ENCODE measurements around the gene GRIK4. TPM values are rescaled to one million over a fixed set of nuclear protein-coding genes. Genes with fewer than 3 reads are reported as not detected.

GRIK4 gene
- total RNA-seq, 1 experiment from 2014 or later = not detected

GRCh38 chr11:120942701-120943100, 431.2 kb downstream of the GRIK4 start:
- no peak for DNase-seq
- H3K9me2 ChIP-seq (replicated peaks; ENCODE audit: low read length) = no peaks in the 10 kb centered on the region
- no peaks in the 10 kb centered on the region for H3K36me3 ChIP-seq (ENCODE audit: low read depth, low read length)
- no peaks in the 10 kb centered on the region for H3F3A ChIP-seq (ENCODE audit: low read length, unreplicated experiment)
- no peaks in the 10 kb centered on the region for H3K4me1 ChIP-seq (ENCODE audit: insufficient read depth, low read length)
- H2AFZ ChIP-seq (ENCODE audit: low read length) = no peak overlapping the region
- H3K9ac ChIP-seq (ENCODE audit: low read length) = no peak overlapping the region
- H3K79me2 ChIP-seq (ENCODE audit: low read length) = no peaks in the 10 kb centered on the region
- ChIA-PET CTCF (no interaction called here), POLR2A (ENCODE audit: unreplicated experiment) (no interaction called here)
- peaks cover 56% of the 10 kb centered on the region for H3K27me3 ChIP-seq (ENCODE audit: low read length)
- no peak for ATAC-seq
- H3K4me2 ChIP-seq (ENCODE audit: low read length) = no peak overlapping the region
- no peak overlapping the region for H3K27ac ChIP-seq (ENCODE audit: low read length)
- intact Hi-C loops (cut with micrococcal nuclease) = no loop called here
- TF ChIP-seq EZH2phosphoT487 (IDR thresholded peaks at IDR 0.05; ENCODE audit: borderline replicate concordance, low read length) (no peak), CTCF (conservative IDR thresholded peaks at IDR 0.05; ENCODE audit: low read depth, low read length) (no peak), EZH2 (IDR thresholded peaks at IDR 0.05; ENCODE audit: low read length, unreplicated experiment) (no peak)
- H4K20me1 ChIP-seq (ENCODE audit: low read length) = no peaks in the 10 kb centered on the region
- no TSS peak for BruUV-seq (replicated peaks)
- no peak overlapping the region for H3K4me3 ChIP-seq (ENCODE audit: low read length)
- H3K9me3 ChIP-seq (ENCODE audit: low read length) = peaks cover 11% of the 10 kb centered on the region

- ATAC-seq = no peak
- no TSS peak for BruUV-seq (replicated peaks)
- Histone ChIP-seq H3K4me2 (ENCODE audit: low read length) (no peak overlapping the region), H3K4me3 (ENCODE audit: low read length) (no peak overlapping the region), H3K27me3 (ENCODE audit: low read length) (peaks cover 59% of the 10 kb centered on the region), H3K36me3 (ENCODE audit: low read depth, low read length) (no peaks in the 10 kb centered on the region), H3K4me1 (ENCODE audit: insufficient read depth, low read length) (no peaks in the 10 kb centered on the region), H3K79me2 (ENCODE audit: low read length) (no peaks in the 10 kb centered on the region), H2AFZ (ENCODE audit: low read length) (no peak overlapping the region), H3K9me2 (replicated peaks; ENCODE audit: low read length) (no peaks in the 10 kb centered on the region), H3K9ac (ENCODE audit: low read length) (no peak overlapping the region), H3K27ac (ENCODE audit: low read length) (no peak overlapping the region), H3K9me3 (ENCODE audit: low read length) (peaks cover 11% of the 10 kb centered on the region), H3F3A (ENCODE audit: low read length, unreplicated experiment) (no peaks in the 10 kb centered on the region), H4K20me1 (ENCODE audit: low read length) (no peaks in the 10 kb centered on the region)
- intact Hi-C loops (cut with micrococcal nuclease) = no loop called here
- ChIA-PET CTCF (no interaction called here), POLR2A (ENCODE audit: unreplicated experiment) (no interaction called here)
- DNase-seq = no peak
- no peak for TF ChIP-seq EZH2phosphoT487 (IDR thresholded peaks at IDR 0.05; ENCODE audit: borderline replicate concordance, low read length)
- TF ChIP-seq CTCF (conservative IDR thresholded peaks at IDR 0.05; ENCODE audit: low read depth, low read length) = peak; percentile 62
These were observed 433.5 kb downstream of the GRIK4 start for GRCh38 chr11:120945042-120945441.

GRCh38 chr11:120950880-120951279, 439.3 kb downstream of the GRIK4 start:
- no peaks in the 10 kb centered on the region for H3K9me2 ChIP-seq (replicated peaks; ENCODE audit: low read length)
- no peak overlapping the region for H2AFZ ChIP-seq (ENCODE audit: low read length)
- H3K9me3 ChIP-seq (ENCODE audit: low read length) = no peaks in the 10 kb centered on the region
- H3K4me2 ChIP-seq (ENCODE audit: low read length) = no peak overlapping the region
- ChIA-PET POLR2A (ENCODE audit: unreplicated experiment) (no interaction called here), CTCF (no interaction called here)
- H3K79me2 ChIP-seq (ENCODE audit: low read length) = no peaks in the 10 kb centered on the region
- peaks cover 66% of the 10 kb centered on the region for H3K27me3 ChIP-seq (ENCODE audit: low read length)
- no peak overlapping the region for H3K27ac ChIP-seq (ENCODE audit: low read length)
- intact Hi-C loops (cut with micrococcal nuclease) = loop anchor here (5.0 kb wide), 1 partner anchor 264 kb away; no protein-coding TSS in a partner anchor
- no peaks in the 10 kb centered on the region for H3K36me3 ChIP-seq (ENCODE audit: low read depth, low read length)
- peaks cover 5% of the 10 kb centered on the region for H3K4me1 ChIP-seq (ENCODE audit: insufficient read depth, low read length)
- no peak overlapping the region for H3K4me3 ChIP-seq (ENCODE audit: low read length)
- DNase-seq (no peak), ATAC-seq (no peak)
- no peaks in the 10 kb centered on the region for H4K20me1 ChIP-seq (ENCODE audit: low read length)
- H3K9ac ChIP-seq (ENCODE audit: low read length) = no peak overlapping the region
- H3F3A ChIP-seq (ENCODE audit: low read length, unreplicated experiment) = no peaks in the 10 kb centered on the region
- BruUV-seq (replicated peaks) = no TSS peak
- TF ChIP-seq EZH2phosphoT487 (IDR thresholded peaks at IDR 0.05; ENCODE audit: borderline replicate concordance, low read length) (no peak), CTCF (conservative IDR thresholded peaks at IDR 0.05; ENCODE audit: low read depth, low read length) (no peak), EZH2 (IDR thresholded peaks at IDR 0.05; ENCODE audit: low read length, unreplicated experiment) (no peak)

Data from PC-3 (cell line).